Stimulated activated CD8-positive, alpha-beta memory T cell treated with anti-CD3 and anti-CD28 coated beads, Interleukin-7, amount 100 ng/mL, for 4 hours (primary cell): ENCODE data around the gene TMPRSS11F.
"Not testable (repeated sequence)": the region's sequence is repeated elsewhere in the genome, so short reads cannot be mapped to it uniquely, and the experiment has no call there.

Source experiments
- DNase-seq, 2 donors: peaks; one replicate each; pipeline ENCODE4 v3.0.0-alpha.2; 2020; ENCODE audit warnings: low read depth in 2 of 2

TMPRSS11F gene

DNA sequence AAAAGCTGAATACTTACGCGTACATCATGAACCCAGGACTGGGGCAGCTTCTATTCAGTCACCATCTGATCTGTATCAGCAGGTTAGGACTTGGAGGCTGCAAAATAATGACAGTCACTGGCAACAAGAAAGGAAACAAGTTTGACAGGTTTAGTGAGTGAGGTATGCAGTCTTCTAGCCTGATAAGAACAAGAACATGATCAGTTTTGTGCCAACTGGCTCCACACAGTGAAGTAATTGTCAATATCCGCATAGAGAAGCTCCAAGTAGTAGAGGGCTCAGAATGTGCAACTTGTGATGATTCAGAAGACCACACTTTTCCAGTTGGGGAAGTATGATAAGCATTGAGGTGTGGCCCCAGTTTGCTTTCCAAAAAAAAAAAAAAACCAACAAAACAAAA, at the start of gene TMPRSS11F:
TSS of gene TMPRSS11F (minus strand) at position 77 of the 400 bp plus-strand sequence. CDS start at position 28, 49 bp downstream.
- no peak for DNase-seq

- no peak for DNase-seq
These were observed 47.2 kb upstream of the TMPRSS11F start for GRCh38 chr4:68176904-68177303.

DNA sequence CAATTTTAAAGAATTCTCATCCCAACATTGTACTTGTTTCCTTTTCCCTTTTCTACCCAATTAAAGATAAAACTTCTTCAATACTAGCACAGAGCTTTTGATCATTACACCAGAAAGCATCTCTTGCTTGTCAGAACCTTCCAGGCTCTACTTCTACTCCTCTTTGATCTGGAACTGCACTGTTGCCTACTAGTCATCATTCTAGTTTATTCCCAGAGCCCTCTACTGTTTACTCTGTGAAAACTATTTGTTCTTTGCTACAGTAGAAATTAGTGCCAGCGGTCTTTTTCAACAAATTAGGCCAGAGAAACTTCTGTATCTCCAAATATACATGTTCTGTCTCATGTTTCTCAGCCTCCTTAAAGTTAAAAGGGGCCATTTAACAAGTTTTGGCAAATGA, 46.8 kb upstream of the TMPRSS11F start:
- DNase-seq = no peak

GRCh38 chr4:68175562-68176155, 46.0 kb upstream of the TMPRSS11F start:
- no peak for DNase-seq

- not testable (repeated sequence) for DNase-seq
These were observed 44.7 kb upstream of the TMPRSS11F start for GRCh38 chr4:68174389-68174788.

- DNase-seq = not testable (repeated sequence)
These were observed 42.5 kb upstream of the TMPRSS11F start for GRCh38 chr4:68172147-68172546.

- no peak for DNase-seq
These were observed 38.0 kb upstream of the TMPRSS11F start for GRCh38 chr4:68167706-68168105.

- DNase-seq = no peak
These were observed 37.5 kb upstream of the TMPRSS11F start for GRCh38 chr4:68167166-68167565.

- DNase-seq = no peak
These were observed 34.1 kb upstream of the TMPRSS11F start for GRCh38 chr4:68163754-68164153.

- no peak for DNase-seq
These were observed 32.5 kb upstream of the TMPRSS11F start for GRCh38 chr4:68162196-68162595.

DNA sequence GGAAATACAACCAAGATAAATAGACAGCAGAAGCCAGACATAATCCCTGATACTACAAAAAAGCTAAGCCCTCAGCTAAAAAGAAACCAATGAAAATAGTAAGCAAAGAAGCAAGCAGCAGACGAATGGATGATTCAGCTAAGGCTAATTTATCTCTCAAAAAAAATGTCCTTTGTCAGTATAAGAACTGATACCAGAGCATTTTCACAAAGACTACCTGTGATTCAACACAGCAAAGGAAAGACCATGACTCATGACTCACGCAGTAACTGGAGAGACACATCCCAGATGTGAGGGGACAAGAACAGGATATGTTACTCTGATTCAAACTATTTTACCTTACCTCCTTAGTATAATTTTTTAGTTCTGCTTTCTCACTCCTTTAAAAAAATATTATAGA, 22.7 kb upstream of the TMPRSS11F start:
- no peak for DNase-seq

GRCh38 chr4:68148800-68149685, 19.4 kb upstream of the TMPRSS11F start:
- no peak for DNase-seq

DNA sequence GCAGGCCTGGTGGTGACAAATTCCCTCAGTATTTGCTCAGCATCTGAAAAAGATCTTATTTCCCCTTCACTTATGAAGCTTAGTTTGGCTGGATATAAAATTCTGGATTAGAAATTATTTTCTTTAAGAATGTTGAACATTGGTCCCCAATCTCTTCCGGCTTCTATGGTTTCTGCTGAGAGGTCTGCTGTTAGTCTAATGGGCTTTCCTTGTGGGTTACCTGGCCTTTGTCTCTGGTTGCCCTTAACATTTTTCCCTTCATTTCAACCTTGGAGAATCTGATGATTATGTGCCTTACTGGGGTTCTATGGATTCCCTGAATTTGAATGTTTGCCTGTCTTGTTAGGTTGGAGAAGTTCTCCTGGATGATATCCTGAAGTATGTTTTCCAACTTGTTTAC, 17.4 kb upstream of the TMPRSS11F start:
- DNase-seq = no peak

DNA sequence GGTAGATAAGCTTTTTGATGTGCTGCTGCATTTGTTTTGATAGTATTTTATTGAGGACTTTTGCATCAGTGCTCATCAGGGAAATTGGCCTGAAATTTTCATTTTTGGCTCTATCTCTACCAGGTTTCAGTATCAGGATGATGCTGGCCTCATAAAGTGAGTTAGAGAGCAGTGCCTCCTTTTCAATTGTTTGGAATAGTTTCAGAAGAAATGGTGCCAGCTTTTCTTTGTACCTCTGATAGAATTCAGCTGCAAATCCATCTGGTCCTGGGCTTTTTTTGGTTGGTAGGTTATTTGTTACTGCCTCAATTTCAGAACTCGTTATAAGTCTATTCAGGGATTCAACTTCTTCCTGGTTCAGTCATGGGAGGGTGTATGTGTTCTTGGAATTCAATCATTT, 15.6 kb upstream of the TMPRSS11F start:
- no peak for DNase-seq

- no peak for DNase-seq
These were observed 12.2 kb upstream of the TMPRSS11F start for GRCh38 chr4:68141852-68142251.

GRCh38 chr4:68132342-68132741, 2.7 kb upstream of the TMPRSS11F start:
- no peak for DNase-seq

DNA sequence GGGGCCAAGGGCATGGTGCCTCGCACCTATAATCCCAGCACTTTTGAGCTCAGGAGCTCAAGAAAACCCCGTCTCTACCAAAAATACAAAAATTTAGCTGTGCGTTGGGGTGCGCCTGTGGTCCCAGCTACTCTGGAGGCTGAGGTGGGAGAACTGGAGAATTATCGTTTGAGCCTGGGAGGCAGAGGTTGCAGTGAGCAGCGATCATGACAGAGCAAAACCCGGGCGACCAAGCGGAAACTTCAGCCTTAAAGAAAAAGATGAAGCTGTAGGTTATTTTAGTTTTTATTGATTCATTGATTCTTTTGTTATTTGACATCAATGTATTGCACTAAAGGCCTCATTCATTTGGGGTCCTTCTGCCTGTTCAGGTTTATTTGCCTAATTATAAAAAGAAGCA, 5.4 kb downstream of the TMPRSS11F start:
- DNase-seq = no peak

DNA sequence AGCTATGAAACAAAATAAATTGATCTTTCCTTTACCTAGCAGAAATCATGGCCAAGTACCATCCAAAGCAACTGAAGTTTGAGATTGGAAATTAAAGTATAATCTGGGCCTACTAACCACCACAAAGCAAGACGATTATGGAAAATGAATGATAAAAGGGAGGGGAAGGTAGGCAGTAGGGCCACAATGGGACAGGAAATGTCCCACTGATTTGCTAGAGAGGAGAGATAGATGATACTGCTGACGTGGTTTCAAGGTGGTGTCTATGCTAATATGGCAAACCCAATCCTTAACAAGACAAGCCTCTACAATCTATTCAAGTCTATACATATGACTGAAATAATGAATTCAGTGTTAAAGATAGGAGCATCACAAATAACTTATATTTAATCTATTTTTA, 6.1 kb downstream of the TMPRSS11F start:
- no peak for DNase-seq

GRCh38 chr4:68119921-68120320, 9.7 kb downstream of the TMPRSS11F start:
- DNase-seq = no peak

DNA sequence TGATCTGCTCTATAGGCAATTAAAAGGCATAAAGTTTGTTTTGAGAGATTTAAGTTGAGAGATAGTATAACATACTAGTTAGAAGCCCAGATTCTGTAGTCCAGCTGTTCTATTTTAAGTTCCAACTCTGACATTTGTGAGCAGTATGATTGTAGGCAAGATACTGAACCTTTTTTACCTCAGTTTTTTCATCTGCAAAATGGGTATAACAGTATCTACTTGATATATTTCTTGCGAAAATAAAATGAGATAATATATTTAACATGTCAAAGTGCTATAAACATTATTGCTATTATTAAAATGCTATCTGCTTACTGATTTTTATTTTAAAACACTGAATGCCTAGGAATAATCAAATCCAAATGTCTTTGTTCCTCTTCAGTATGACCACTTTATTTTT, 19.2 kb downstream of the TMPRSS11F start:
- DNase-seq = no peak

- DNase-seq = no peak
These were observed 19.8 kb downstream of the TMPRSS11F start for GRCh38 chr4:68109868-68110267.

- no peak for DNase-seq
These were observed 46.9 kb downstream of the TMPRSS11F start for GRCh38 chr4:68082758-68083157.

- no peak for DNase-seq
These were observed 49.7 kb downstream of the TMPRSS11F start for GRCh38 chr4:68079928-68080327.
